OCI-LY7 (cell line): ENCODE measurements around the gene THOC1. TPM values are rescaled to one million over a fixed set of nuclear protein-coding genes. Genes with fewer than 3 reads are reported as not detected.

ENCODE experiments used
- BruUV-seq: library from RNA; stranded (reverse); fragments of 400-500 nt; replicated peaks from 2 replicates; lab custom pipeline; 2021; lab: Mats Ljungman, UMichigan
- CTCF ChIA-PET: fragments of 300-600 bp; sonication (Branson Sonifier 250); formaldehyde crosslinking; loops from one replicate; lab custom pipeline; 2022; ENCODE audit warnings: antibody characterized with exemption; ENCODE audit not compliant: unreplicated experiment; lab: Charles Lee
- POLR2A ChIA-PET: fragments of 300-600 bp; sonication (Branson Sonifier 250); formaldehyde crosslinking; loops from one replicate; lab custom pipeline; 2022; ENCODE audit warnings: antibody characterized with exemption; lab: Charles Lee
- DNase-seq: peaks from one replicate; pipeline ENCODE4 v3.0.0-alpha.2; 2015; ENCODE audit warnings: low spot score
- H2AFZ ChIP-seq: fragments of 200-600 bp; sonication (generic), shearing (Covaris generic); 2 replicates; pipeline ENCODE4 v1.6.1; 2014; ENCODE audit warnings: mild to moderate bottlenecking, antibody characterized with exemption, low read length, moderate library complexity
- H3K27ac ChIP-seq: fragments of 200-600 bp; sonication (generic); 2 replicates; pipeline ENCODE4 v1.5.1; 2014; ENCODE audit warnings: mixed run types, low read depth, mild to moderate bottlenecking, moderate library complexity, low read length, inconsistent platforms; ENCODE audit not compliant: poor library complexity, severe bottlenecking
- H3K36me3 ChIP-seq: fragments of 200-600 bp; sonication (generic); 2 replicates; pipeline ENCODE4 v1.6.1; 2014; ENCODE audit warnings: mild to moderate bottlenecking, antibody characterized with exemption, low read length, moderate library complexity, mixed read lengths; ENCODE audit not compliant: insufficient read depth
- H3K4me1 ChIP-seq: fragments of 200-600 bp; sonication (generic); 2 replicates; pipeline ENCODE4 v1.5.1; 2014; ENCODE audit warnings: mild to moderate bottlenecking, low read length; ENCODE audit not compliant: insufficient read depth, poor library complexity, severe bottlenecking
- H3K4me2 ChIP-seq: fragments of 200-600 bp; sonication (generic); 2 replicates; pipeline ENCODE4 v1.6.1; 2014; ENCODE audit warnings: mild to moderate bottlenecking, low read length
- H3K4me3 ChIP-seq: fragments of 200-600 bp; sonication (generic); 2 replicates; pipeline ENCODE4 v1.5.1; 2014; ENCODE audit warnings: mild to moderate bottlenecking, low read depth, low read length; ENCODE audit not compliant: poor library complexity, severe bottlenecking
- H3K79me2 ChIP-seq: fragments of 200-600 bp; sonication (generic); 2 replicates; pipeline ENCODE4 v1.6.1; 2016; ENCODE audit warnings: low read depth, mild to moderate bottlenecking, low read length, moderate library complexity, mixed read lengths; ENCODE audit not compliant: insufficient read depth
- H3K9me2 ChIP-seq: fragments of 200-600 bp; sonication (generic); 2 replicates; pipeline ENCODE4 v1.6.1; 2016; ENCODE audit warnings: mild to moderate bottlenecking, low read length, mixed read lengths; ENCODE audit not compliant: insufficient read depth
- H3K9me3 ChIP-seq: fragments of 200-600 bp; sonication (generic); 2 replicates; pipeline ENCODE4 v1.6.1; 2014; ENCODE audit warnings: mild to moderate bottlenecking, mixed run types, low read length, mixed read lengths
- H4K20me1 ChIP-seq: fragments of 200-600 bp; sonication (generic); 2 replicates; pipeline ENCODE4 v1.6.1; 2014; ENCODE audit warnings: mild to moderate bottlenecking, antibody characterized with exemption, low read length, moderate library complexity, mixed read lengths; ENCODE audit not compliant: insufficient read depth
- CTCF ChIP-seq: fragments of 200-600 bp; sonication (generic); conservative IDR thresholded peaks from 2 replicates; pipeline ENCODE4 v1.5.1; 2014; ENCODE audit warnings: mild to moderate bottlenecking, antibody characterized with exemption, low read length, moderate library complexity, mixed read lengths
- EZH2phosphoT487 ChIP-seq: fragments of 200-600 bp; sonication (generic); IDR thresholded peaks from 2 replicates; pipeline ENCODE4 v1.6.1; 2018; ENCODE audit warnings: low read depth, borderline replicate concordance, mild to moderate bottlenecking, mixed run types, antibody characterized with exemption, low read length, moderate library complexity, mixed read lengths
- intact Hi-C: fragments of 100-400 bp; cut with micrococcal nuclease; formaldehyde crosslinking; loops from one replicate; pipeline ENCODE4 v1.10.0; 2022; ENCODE audit not compliant: unreplicated experiment
- total RNA-seq, 2 experiments: library from RNA; depleted of rRNA in 1 of 2; stranded (reverse); fragments of >200 nt in 1 of 2; shearing (Covaris generic) in 1 of 2; gene quantifications; 2 replicates each; pipeline ENCODE4 v1.2.3, GENCODE V29; 2014 to 2022

Gene THOC1
- total RNA-seq, 2 experiments from 2014 or later: 70.4 to 74.6 TPM

DNA sequence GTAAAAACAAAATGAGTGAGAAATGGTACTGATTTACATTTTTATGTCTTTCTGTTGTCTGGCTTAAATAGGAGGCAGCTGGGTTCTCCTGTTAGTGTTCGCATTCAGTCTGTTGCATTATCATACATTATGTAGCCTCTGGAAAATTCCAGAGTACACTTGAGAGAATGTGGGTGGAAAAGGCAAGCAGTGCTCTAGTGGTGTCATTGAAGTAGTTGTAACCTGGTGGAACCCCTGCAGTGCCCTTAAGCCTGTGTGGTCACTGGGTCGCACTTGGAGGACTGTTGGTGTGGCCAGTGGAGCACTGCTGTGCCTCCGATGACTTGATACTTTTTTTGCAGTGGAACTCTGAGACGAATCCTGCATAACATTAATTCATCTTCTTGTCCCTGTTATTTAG is 57.1 kb downstream of the THOC1 start:
- intact Hi-C loops: no loop called here
- no TSS peak for BruUV-seq
- H3K4me3 ChIP-seq: no peak overlapping the region
- DNase-seq: no peak
- POLR2A ChIA-PET: interaction anchor here (1.0 kb wide), 1 partner anchor 1031 kb away, joined by 3 read pairs; no protein-coding TSS in a partner anchor
- H2AFZ ChIP-seq: no peak overlapping the region
- peaks cover 99% of the 10 kb centered on the region for H3K36me3 ChIP-seq
- no peaks in the 10 kb centered on the region; the same call in 1 of the 2 replicates for H3K9me3 ChIP-seq
- H3K27ac ChIP-seq: no peak overlapping the region
- H3K4me2 ChIP-seq: no peak overlapping the region
- no peaks in the 10 kb centered on the region for H3K9me2 ChIP-seq
- CTCF ChIA-PET: no interaction called here
- no peaks in the 10 kb centered on the region for H3K79me2 ChIP-seq
- H3K4me1 ChIP-seq: no peaks in the 10 kb centered on the region
- H4K20me1 ChIP-seq: no peaks in the 10 kb centered on the region
- TF ChIP-seq CTCF (no peak), EZH2phosphoT487 (no peak)

DNA sequence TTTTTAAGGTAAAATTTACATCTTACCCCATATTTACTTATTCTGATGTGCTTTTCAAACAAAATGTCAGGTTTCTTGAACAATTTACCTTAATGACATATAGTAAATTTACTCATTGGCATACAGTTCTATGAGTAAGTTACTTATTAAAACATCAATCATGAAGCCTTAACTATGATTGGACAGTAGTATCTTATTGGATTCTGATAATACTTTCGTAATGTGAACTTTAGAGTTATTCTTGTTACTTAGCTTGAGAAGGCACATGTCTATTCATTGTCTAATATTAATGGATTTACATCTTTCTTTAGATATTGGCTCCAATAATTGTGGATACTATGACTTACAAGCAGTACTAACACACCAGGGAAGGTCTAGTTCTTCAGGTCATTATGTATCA is 57.8 kb downstream of the THOC1 start:
- Histone ChIP-seq H3K36me3 (peaks cover 99% of the 10 kb centered on the region), H3K4me2 (no peak overlapping the region), H3K9me2 (no peaks in the 10 kb centered on the region), H2AFZ (no peak overlapping the region), H4K20me1 (no peaks in the 10 kb centered on the region), H3K4me3 (no peak overlapping the region), H3K9me3 (no peaks in the 10 kb centered on the region; the same call in 1 of the 2 replicates), H3K27ac (no peak overlapping the region), H3K79me2 (no peaks in the 10 kb centered on the region), H3K4me1 (no peaks in the 10 kb centered on the region)
- POLR2A ChIA-PET: interaction anchor here (1.0 kb wide), 1 partner anchor 1032 kb away, joined by 3 read pairs; no protein-coding TSS in a partner anchor
- CTCF ChIA-PET: no interaction called here
- intact Hi-C loops: no loop called here
- TF ChIP-seq EZH2phosphoT487 (no peak), CTCF (no peak)
- DNase-seq: no peak
- no TSS peak for BruUV-seq

- H3K4me2 ChIP-seq: no peak overlapping the region
- ChIA-PET CTCF (no interaction called here), POLR2A (interaction anchor here (1.3 kb wide), 1 partner anchor 8 kb away, joined by 3 read pairs; no protein-coding TSS in a partner anchor)
- intact Hi-C loops: loop anchor here (5.0 kb wide), 1 partner anchor 48 kb away; no protein-coding TSS in a partner anchor
- peaks cover 6% of the 10 kb centered on the region; the same call in 1 of the 2 replicates for H3K79me2 ChIP-seq
- no peaks in the 10 kb centered on the region for H3K4me1 ChIP-seq
- H3K9me3 ChIP-seq: no peaks in the 10 kb centered on the region
- H2AFZ ChIP-seq: no peak overlapping the region
- no peaks in the 10 kb centered on the region for H4K20me1 ChIP-seq
- H3K36me3 ChIP-seq: peaks cover 97% of the 10 kb centered on the region
- H3K27ac ChIP-seq: no peak overlapping the region
- H3K9me2 ChIP-seq: no peaks in the 10 kb centered on the region
- no TSS peak for BruUV-seq
- no peak overlapping the region for H3K4me3 ChIP-seq
- no peak for DNase-seq
- TF ChIP-seq CTCF: no peak
- no peak for TF ChIP-seq EZH2phosphoT487
Measured at GRCh38 chr18:199768-200167, 68.1 kb downstream of the THOC1 start.
